Embryonic facial prominence (tissue), 1 donor: Measurements from ENCODE around the gene OR6V1.

Source experiments
- DNase-seq: peaks from one replicate; pipeline ENCODE4 v3.0.0-alpha.2; 2016; ENCODE audit errors: extremely low spot score

OR6V1 gene

GRCh38 chr7:143052041-143052440, at the start of gene OR6V1:
Gene OR6V1 (plus strand): TSS chr7:143052341. CDS start chr7:143052341, 0 bp downstream.
- no peak for DNase-seq

- DNase-seq, result no peak
These were observed 49.2 kb upstream of the OR6V1 start for GRCh38 chr7:143002898-143003297.

- no peak for DNase-seq
These were observed 48.6 kb upstream of the OR6V1 start for GRCh38 chr7:143003393-143004051.

- DNase-seq, result no peak
These were observed 46.4 kb upstream of the OR6V1 start for GRCh38 chr7:143005632-143006260.

GRCh38 chr7:143008007-143008901, 43.9 kb upstream of the OR6V1 start:
- peak; percentile 41 for DNase-seq

GRCh38 chr7:143012001-143012400, 40.1 kb upstream of the OR6V1 start:
- DNase-seq, result no peak

- DNase-seq, result no peak
These were observed 39.7 kb upstream of the OR6V1 start for GRCh38 chr7:143012409-143012808.

GRCh38 chr7:143013473-143013872, 38.7 kb upstream of the OR6V1 start:
- DNase-seq, result no peak

- no peak for DNase-seq
These were observed 38.2 kb upstream of the OR6V1 start for GRCh38 chr7:143013893-143014292.

GRCh38 chr7:143015084-143015483, 37.1 kb upstream of the OR6V1 start:
- DNase-seq, result no peak

GRCh38 chr7:143015926-143016490, 36.1 kb upstream of the OR6V1 start:
- DNase-seq, result no peak

- no peak for DNase-seq
These were observed 35.1 kb upstream of the OR6V1 start for GRCh38 chr7:143016996-143017395.

- DNase-seq, result no peak
These were observed 33.2 kb upstream of the OR6V1 start for GRCh38 chr7:143018931-143019330.

- DNase-seq, result no peak
These were observed 29.1 kb upstream of the OR6V1 start for GRCh38 chr7:143023047-143023446.

- no peak for DNase-seq
These were observed 26.8 kb upstream of the OR6V1 start for GRCh38 chr7:143025371-143025770.

GRCh38 chr7:143027032-143027431, 25.1 kb upstream of the OR6V1 start, which contains the start of gene OR9A2:
Gene OR9A2 (minus strand): TSS chr7:143027132. CDS start chr7:143027132, 0 bp downstream.
- no peak for DNase-seq

- DNase-seq, result no peak
These were observed 24.5 kb upstream of the OR6V1 start for GRCh38 chr7:143027683-143028082.

GRCh38 chr7:143038635-143039034, 13.5 kb upstream of the OR6V1 start:
- DNase-seq, result no peak

- DNase-seq, result no peak
These were observed 11.9 kb upstream of the OR6V1 start for GRCh38 chr7:143040209-143040715.

- no peak for DNase-seq
These were observed 10.8 kb upstream of the OR6V1 start for GRCh38 chr7:143041346-143041745.

GRCh38 chr7:143042159-143042789, 9.9 kb upstream of the OR6V1 start:
- DNase-seq, result no peak
